B cell (primary cell): ENCODE results near the gene SYCE3. TPM values are rescaled to one million over a fixed set of nuclear protein-coding genes. Genes with fewer than 3 reads are reported as not detected.

Experiments
- ATAC-seq: fragments of 200-7000 bp; cut with Tn5 transposase; one replicate; pipeline ENCODE4 v1.10.0; 2021; ENCODE audit warnings: low read depth, mild to moderate bottlenecking, moderate number of reproducible peaks, moderate library complexity
- CTCF ChIA-PET: fragments of 350-600 bp; sonication (Branson Sonifier 250); formaldehyde crosslinking; loops from one replicate; lab custom pipeline; 2021; ENCODE audit warnings: antibody characterized with exemption, inconsistent platforms; lab: Charles Lee
- POLR2A ChIA-PET: fragments of 350-600 bp; sonication (Branson Sonifier 250); formaldehyde crosslinking; loops from one replicate; lab custom pipeline; 2021; ENCODE audit warnings: antibody characterized with exemption; lab: Charles Lee
- DNase-seq: peaks from one replicate; pipeline ENCODE4 v3.0.0; 2013
- H2AFZ ChIP-seq: 2 replicates; pipeline ENCODE4 v1.6.1; 2012; ENCODE audit warnings: mild to moderate bottlenecking, low read depth, low read length; ENCODE audit not compliant: insufficient read depth, poor library complexity, severe bottlenecking
- H3K27ac ChIP-seq, 2 donors: 1 replicate in 1 of 2; 2 replicates in 1 of 2; pipeline ENCODE4 v1.5.1; 2012 to 2013; ENCODE audit warnings: low read length in 2 of 2, mild to moderate bottlenecking in 2 of 2, moderate library complexity in 1 of 2
- H3K27me3 ChIP-seq, 4 experiments: fragments of 200-600 bp in 1 of 4; sonication (generic) in 1 of 4; replicated peaks in 1 of 4; 1 replicate in 2 of 4; 2 replicates in 2 of 4; pipeline versions ENCODE4 v1.6.1 to v1.7.0; 2013 to 2016; ENCODE audit warnings: low read length in 3 of 4, mild to moderate bottlenecking in 2 of 4, mixed read lengths in 1 of 4, moderate library complexity in 1 of 4; ENCODE audit not compliant: insufficient read depth in 4 of 4, control insufficient read depth in 3 of 4; ENCODE audit errors: control extremely low read depth in 1 of 4
- H3K36me3 ChIP-seq, 2 experiments: replicated peaks in 1 of 2; 1 replicate in 1 of 2; 2 replicates in 1 of 2; pipeline versions ENCODE4 v1.6.1 to v1.7.1; 2013; ENCODE audit warnings: low read length in 1 of 2; ENCODE audit not compliant: insufficient read depth in 2 of 2, control insufficient read depth in 1 of 2; ENCODE audit errors: control extremely low read depth in 1 of 2, extremely low read depth in 1 of 2
- H3K4me1 ChIP-seq, 2 donors: fragments of 200-600 bp in 1 of 2; sonication (generic) in 1 of 2; 1 replicate in 1 of 2; 2 replicates in 1 of 2; pipeline versions ENCODE4 v1.5.1 to v1.6.1; 2013 to 2017; ENCODE audit warnings: low read length in 2 of 2; ENCODE audit not compliant: control insufficient read depth in 2 of 2, insufficient read depth in 2 of 2
- H3K4me2 ChIP-seq: replicated peaks from 2 replicates; pipeline ENCODE3; 2012; ENCODE audit warnings: mild to moderate bottlenecking, low read depth, low read length; ENCODE audit not compliant: poor library complexity, severe bottlenecking
- H3K4me3 ChIP-seq, 5 experiments: fragments of 200-600 bp in 1 of 5; sonication (generic) in 1 of 5; 1 replicate in 3 of 5; 2 replicates in 2 of 5; pipeline versions ENCODE4 v1.5.1 to v1.7.0; 2011 to 2016; ENCODE audit warnings: low read length in 4 of 5, mild to moderate bottlenecking in 4 of 5, low read depth in 2 of 5, control low read depth in 1 of 5, moderate library complexity in 1 of 5; ENCODE audit not compliant: insufficient read depth in 1 of 5; ENCODE audit errors: control extremely low read depth in 1 of 5, extremely low read depth in 1 of 5
- H3K79me2 ChIP-seq: fragments of 200-600 bp; sonication (generic); one replicate; pipeline ENCODE4 v1.6.0; 2016; ENCODE audit warnings: low read length; ENCODE audit not compliant: control insufficient read depth, insufficient read depth
- H3K9ac ChIP-seq: fragments of 200-600 bp; sonication (generic); 2 replicates; pipeline ENCODE4 v1.6.1; 2017; ENCODE audit warnings: mild to moderate bottlenecking, low read length, moderate library complexity
- H3K9me3 ChIP-seq, 3 donors: one replicate each; pipeline versions ENCODE4 v1.6.1 to v1.7.1; 2013; ENCODE audit warnings: low read length in 2 of 3; ENCODE audit not compliant: control insufficient read depth in 2 of 3, insufficient read depth in 1 of 3; ENCODE audit errors: control extremely low read depth in 1 of 3
- H4K20me1 ChIP-seq: 2 replicates; pipeline ENCODE4 v1.6.0; 2012; ENCODE audit warnings: mild to moderate bottlenecking, low read length; ENCODE audit not compliant: insufficient read depth, control insufficient read depth, poor library complexity, severe bottlenecking
- H3K27ac Mint-ChIP-seq: one replicate; pipeline ENCODE4 v1.8.0; 2021; ENCODE audit warnings: mixed read lengths
- H3K27me3 Mint-ChIP-seq: one replicate; pipeline ENCODE4 v1.8.0; 2021; ENCODE audit warnings: mixed read lengths
- H3K4me1 Mint-ChIP-seq: one replicate; pipeline ENCODE4 v1.8.0; 2021; ENCODE audit warnings: mixed read lengths
- H3K4me3 Mint-ChIP-seq: one replicate; pipeline ENCODE4 v1.8.0; 2021; ENCODE audit warnings: mixed read lengths
- H3K9me3 Mint-ChIP-seq: one replicate; pipeline ENCODE4 v1.8.0; 2022; ENCODE audit warnings: mixed read lengths; ENCODE audit not compliant: insufficient read depth
- EZH2 ChIP-seq: IDR thresholded peaks from 2 replicates; pipeline ENCODE4 v1.6.1; 2012; ENCODE audit warnings: borderline replicate concordance, low read depth, mild to moderate bottlenecking, moderate library complexity, low read length; ENCODE audit not compliant: insufficient read depth, poor library complexity, severe bottlenecking
- WGBS: methylation state at CpG from one replicate; pipeline ENCODE4 v1.1.5; 2013; ENCODE audit warnings: missing lambda C conversion rate; ENCODE audit not compliant: insufficient coverage; 5-methylcytosine and 5-hydroxymethylcytosine counted together
- intact Hi-C: fragments of 100-400 bp; cut with micrococcal nuclease; formaldehyde crosslinking; loops from one replicate; pipeline ENCODE4 v1.10.0; 2022
- polyA plus RNA-seq: library from polyadenylated mRNA; depleted of rRNA; stranded (reverse); fragments of >200 nt; gene quantifications from 2 replicates; pipeline ENCODE4 v1.2.3, GENCODE V29; 2012
- total RNA-seq, 2 donors: library from RNA; stranded (reverse); fragments of 120-200 nt in 1 of 2; gene quantifications; 1 replicate in 1 of 2; 2 replicates in 1 of 2; pipeline versions ENCODE4 v1.2.3 to v1.2.4, GENCODE V29; 2013 to 2022
- TF ChIP-seq, protein P1 (sequence below): fragments of 200-600 bp; IDR thresholded peaks from one replicate; pipeline ENCODE4 v1.8.0; 2022; ENCODE audit warnings: antibody characterized with exemption, mild to moderate bottlenecking

SYCE3 gene
- total and polyA plus RNA-seq, 2 donors (not counting 1 experiment from before 2014, with no cell fraction given): not detected

- no peaks in the 10 kb centered on the region for H3K27me3 Mint-ChIP-seq
- no peaks in the 10 kb centered on the region for H3K9me3 Mint-ChIP-seq
- Histone ChIP-seq H3K4me2 (no peak overlapping the region), H3K4me1 (no peaks in the 10 kb centered on the region), H3K36me3 (no peaks in the 10 kb centered on the region), H2AFZ (no peak overlapping the region), H3K27me3 (no peaks in the 10 kb centered on the region), H3K79me2 (peaks cover under 1% of the 10 kb centered on the region), H3K9ac (no peak overlapping the region), H4K20me1 (no peaks in the 10 kb centered on the region), H3K4me3 (no peak overlapping the region), H3K27ac (no peak overlapping the region), H3K9me3 (no peaks in the 10 kb centered on the region)
- TF ChIP-seq, protein P1, sequence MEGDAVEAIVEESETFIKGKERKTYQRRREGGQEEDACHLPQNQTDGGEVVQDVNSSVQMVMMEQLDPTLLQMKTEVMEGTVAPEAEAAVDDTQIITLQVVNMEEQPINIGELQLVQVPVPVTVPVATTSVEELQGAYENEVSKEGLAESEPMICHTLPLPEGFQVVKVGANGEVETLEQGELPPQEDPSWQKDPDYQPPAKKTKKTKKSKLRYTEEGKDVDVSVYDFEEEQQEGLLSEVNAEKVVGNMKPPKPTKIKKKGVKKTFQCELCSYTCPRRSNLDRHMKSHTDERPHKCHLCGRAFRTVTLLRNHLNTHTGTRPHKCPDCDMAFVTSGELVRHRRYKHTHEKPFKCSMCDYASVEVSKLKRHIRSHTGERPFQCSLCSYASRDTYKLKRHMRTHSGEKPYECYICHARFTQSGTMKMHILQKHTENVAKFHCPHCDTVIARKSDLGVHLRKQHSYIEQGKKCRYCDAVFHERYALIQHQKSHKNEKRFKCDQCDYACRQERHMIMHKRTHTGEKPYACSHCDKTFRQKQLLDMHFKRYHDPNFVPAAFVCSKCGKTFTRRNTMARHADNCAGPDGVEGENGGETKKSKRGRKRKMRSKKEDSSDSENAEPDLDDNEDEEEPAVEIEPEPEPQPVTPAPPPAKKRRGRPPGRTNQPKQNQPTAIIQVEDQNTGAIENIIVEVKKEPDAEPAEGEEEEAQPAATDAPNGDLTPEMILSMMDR: no peak
- no peak for TF ChIP-seq EZH2
- peaks cover 6% of the 10 kb centered on the region for H3K4me1 Mint-ChIP-seq
- intact Hi-C loops: no loop called here
- H3K4me3 Mint-ChIP-seq: no peak overlapping the region
- ATAC-seq (no peak), DNase-seq (no peak)
- no CpG with 5 or more reads among the region's 5 CpGs for WGBS
- ChIA-PET POLR2A (interaction anchor here (1.7 kb wide), 1 partner anchor 25 kb away, joined by 5 read pairs; no protein-coding TSS in a partner anchor), CTCF (interaction anchor here (0.7 to 1.9 kb wide), 5 partner anchors 8 to 625 kb away, joined by 3 to 6 read pairs (median 4); partner anchors contain the start of gene SCO2)
- no peak overlapping the region for H3K27ac Mint-ChIP-seq
Observed at GRCh38 chr22:50556703-50557102, 6.0 kb downstream of the SYCE3 start.

GRCh38 chr22:50553310-50553709 lies 9.4 kb downstream of the SYCE3 start:
- Histone ChIP-seq H2AFZ (no peak overlapping the region), H3K27ac (no peak overlapping the region), H3K4me2 (no peak overlapping the region), H3K9me3 (no peaks in the 10 kb centered on the region), H3K27me3 (no peaks in the 10 kb centered on the region), H3K9ac (no peak overlapping the region), H3K4me1 (peaks cover 14 to 19% of the 10 kb centered on the region in 2 donors), H3K79me2 (peaks cover 23% of the 10 kb centered on the region), H3K36me3 (no peaks in the 10 kb centered on the region), H3K4me3 (no peak overlapping the region), H4K20me1 (no peaks in the 10 kb centered on the region)
- TF ChIP-seq, protein P1: no peak
- TF ChIP-seq EZH2: no peak
- H3K9me3 Mint-ChIP-seq: no peaks in the 10 kb centered on the region
- peaks cover 15% of the 10 kb centered on the region for H3K4me1 Mint-ChIP-seq
- DNase-seq (no peak), ATAC-seq (no peak)
- WGBS: 97% methylated on average over 6 of the region's 8 CpGs
- ChIA-PET CTCF (no interaction called here), POLR2A (no interaction called here)
- no peak overlapping the region for H3K4me3 Mint-ChIP-seq
- no peak overlapping the region for H3K27ac Mint-ChIP-seq
- no peaks in the 10 kb centered on the region for H3K27me3 Mint-ChIP-seq
- intact Hi-C loops: no loop called here
